HepG2 (cell line): ENCODE measurements around the gene SPN. TPM values are rescaled to one million over a fixed set of nuclear protein-coding genes. Genes with fewer than 3 reads are reported as not detected.
A peak's percentile ranks its signal among the peaks of the same experiment; 100 is the strongest.

Experiments used
- BCLAF1 ChIP-seq: fragments of 450-650 bp; IDR thresholded peaks from 2 replicates; pipeline ENCODE4 v1.6.1; 2017; ENCODE audit warnings: mild to moderate bottlenecking
- BORCS8-MEF2B ChIP-seq: sonication (generic); formaldehyde crosslinking; IDR thresholded peaks from 2 replicates; pipeline ENCODE4 v1.8.0; 2022; ENCODE audit warnings: mild to moderate bottlenecking, missing genetic modification reagents
- CBX5 ChIP-seq: sonication (generic); formaldehyde crosslinking; IDR thresholded peaks from 2 replicates; pipeline ENCODE4 v1.4.0; 2020; ENCODE audit warnings: missing genetic modification reagents, borderline replicate concordance
- CENPT ChIP-seq: sonication (generic); formaldehyde crosslinking; IDR thresholded peaks from 2 replicates; pipeline ENCODE4 v1.8.0; 2022; ENCODE audit warnings: low read depth, mild to moderate bottlenecking, moderate library complexity, missing genetic modification reagents
- CHD4 ChIP-seq: fragments of 200-600 bp; sonication (generic); IDR thresholded peaks from 2 replicates; pipeline ENCODE4 v1.7.0; 2017; ENCODE audit warnings: mild to moderate bottlenecking, low read length, borderline replicate concordance
- KAT8 ChIP-seq: IDR thresholded peaks from 2 replicates; pipeline ENCODE4 v1.6.1; 2016; ENCODE audit warnings: missing genetic modification reagents, missing compliant biosample characterization
- KLF15 ChIP-seq: sonication (generic); formaldehyde crosslinking; IDR thresholded peaks from 2 replicates; pipeline ENCODE4 v1.8.1; 2023; ENCODE audit warnings: borderline replicate concordance, mild to moderate bottlenecking, inconsistent platforms, missing genetic modification reagents, mixed read lengths
- MAFG ChIP-seq: sonication (generic); formaldehyde crosslinking; IDR thresholded peaks from 2 replicates; pipeline ENCODE4 v1.5.1; 2020; ENCODE audit warnings: mild to moderate bottlenecking, missing genetic modification reagents
- NFATC3 ChIP-seq: sonication (generic); formaldehyde crosslinking; IDR thresholded peaks from 2 replicates; pipeline ENCODE4 v1.5.1; 2020; ENCODE audit warnings: mild to moderate bottlenecking, missing genetic modification reagents
- RAD51 ChIP-seq: fragments of 450-650 bp; IDR thresholded peaks from 2 replicates; pipeline ENCODE4 v1.6.1; 2016; ENCODE audit warnings: borderline replicate concordance
- RBAK ChIP-seq: sonication (generic); formaldehyde crosslinking; IDR thresholded peaks from 2 replicates; pipeline ENCODE4 v1.5.1; 2020; ENCODE audit warnings: mild to moderate bottlenecking, missing genetic modification reagents
- REPIN1 ChIP-seq: sonication (generic); formaldehyde crosslinking; IDR thresholded peaks from 2 replicates; pipeline ENCODE4 v1.8.0; 2022; ENCODE audit warnings: missing genetic modification reagents, low read depth, mild to moderate bottlenecking, borderline replicate concordance
- TCF12 ChIP-seq, 2 experiments: fragments of 450-650 bp in 1 of 2; sonication (generic) in 1 of 2; formaldehyde crosslinking in 1 of 2; IDR thresholded peaks; 2 replicates each; pipeline versions ENCODE4 v1.6.1 to v1.8.0; 2017 to 2022; ENCODE audit warnings: antibody characterized with exemption in 1 of 2, mild to moderate bottlenecking in 1 of 2, missing genetic modification reagents in 1 of 2, moderate library complexity in 1 of 2
- ZBTB42 ChIP-seq: sonication (generic); formaldehyde crosslinking; IDR thresholded peaks from 2 replicates; pipeline ENCODE4 v1.5.0; 2020; ENCODE audit warnings: mild to moderate bottlenecking, missing genetic modification reagents
- ZBTB49 ChIP-seq: sonication (generic); formaldehyde crosslinking; IDR thresholded peaks from 2 replicates; pipeline ENCODE4 v1.4.0; 2020; ENCODE audit warnings: missing genetic modification reagents, borderline replicate concordance
- ZFP37 ChIP-seq: sonication (generic); formaldehyde crosslinking; IDR thresholded peaks from 2 replicates; pipeline ENCODE4 v1.4.0; 2020; ENCODE audit warnings: missing genetic modification reagents, borderline replicate concordance
- ZNF337 ChIP-seq: sonication (generic); formaldehyde crosslinking; IDR thresholded peaks from 2 replicates; pipeline ENCODE4 v1.5.1; 2020; ENCODE audit warnings: missing genetic modification reagents, low read depth, mild to moderate bottlenecking, borderline replicate concordance
- ZNF510 ChIP-seq: sonication (generic); formaldehyde crosslinking; IDR thresholded peaks from 2 replicates; pipeline ENCODE4 v1.4.0; 2020; ENCODE audit warnings: low read depth, mild to moderate bottlenecking, missing genetic modification reagents
- ZNF720 ChIP-seq: sonication (generic); formaldehyde crosslinking; IDR thresholded peaks from 2 replicates; pipeline ENCODE4 v1.4.0; 2020; ENCODE audit warnings: missing genetic modification reagents
- ZNF792 ChIP-seq: IDR thresholded peaks from 2 replicates; pipeline ENCODE4 v1.6.1; 2016
- ZSCAN9 ChIP-seq: IDR thresholded peaks from 2 replicates; pipeline ENCODE4 v1.6.1; 2016; ENCODE audit warnings: borderline replicate concordance
- polyA plus RNA-seq, 8 experiments: library from polyadenylated mRNA; depleted of rRNA in 3 of 8; stranded (reverse) in 7 of 8; unstranded in 1 of 8; fragments of >200 nt; fragmentation: Illumina TruSeq in 4 of 8; extraction: Trizol in 4 of 8; gene quantifications; 2 replicates each; pipeline versions ENCODE4 v1.2.1 to v1.2.3, GENCODE V29; 2011 to 2016; ENCODE audit warnings: low read depth in 4 of 8, missing spikeins in 1 of 8, mixed read lengths in 1 of 8; ENCODE audit not compliant: insufficient read depth in 1 of 8
- total RNA-seq, 5 experiments: library from RNA; depleted of rRNA; stranded (reverse); fragments of >200 nt; fragmentation: Illumina TruSeq; extraction: Trizol; gene quantifications; 2 replicates each; pipeline ENCODE4 v1.2.3, GENCODE V29; 2016; ENCODE audit warnings: low read depth in 1 of 5

SPN gene
- total and polyA plus RNA-seq, 2 of the 13 experiments (the other 11 are each of a cell fraction or from before 2014, with no cell fraction given) = 0.22 to 1.6 TPM

- TF ChIP-seq ZSCAN9 (CRISPR knock-in tag) = no peak
- TF ChIP-seq ZNF792 (CRISPR knock-in tag) = no peak
- TF ChIP-seq CBX5 = 0 out of 2 replicates have a peak, but pooled peaks have one; percentile 17
- no peak for TF ChIP-seq ZNF510 (CRISPR knock-in tag)
- TF ChIP-seq REPIN1 (CRISPR knock-in tag) = 0 out of 2 replicates have a peak, but pooled peaks have one; percentile 35
- TF ChIP-seq ZBTB42 (CRISPR knock-in tag) = no peak
- no peak for TF ChIP-seq ZFP37 (CRISPR knock-in tag)
- no peak for TF ChIP-seq TCF12 (IDR thresholded peaks at IDR 0.05)
- no peak for TF ChIP-seq TCF12 (CRISPR knock-in tag; IDR thresholded peaks at IDR 0.05)
- TF ChIP-seq KAT8 (CRISPR knock-in tag) = no peak
- TF ChIP-seq BCLAF1 = no peak
- no peak for TF ChIP-seq CENPT (CRISPR knock-in tag)
- TF ChIP-seq RAD51 = no peak
- no peak for TF ChIP-seq KLF15 (CRISPR knock-in tag)
- no peak for TF ChIP-seq MAFG (CRISPR knock-in tag)
- TF ChIP-seq ZNF720 (CRISPR knock-in tag) = no peak
- TF ChIP-seq CHD4 = no peak
- no peak for TF ChIP-seq ZBTB49 (CRISPR knock-in tag)
- TF ChIP-seq NFATC3 (CRISPR knock-in tag) = no peak
- TF ChIP-seq RBAK (CRISPR knock-in tag) = no peak
- TF ChIP-seq ZNF337 (CRISPR knock-in tag) = no peak
- TF ChIP-seq BORCS8-MEF2B (CRISPR knock-in tag) = 0 out of 2 replicates have a peak, but pooled peaks have one; percentile 40
Observed at GRCh38 chr16:29699324-29700219, 36.5 kb downstream of the SPN start (continued).
